ENCODE data around the gene TOMM20. TPM values are rescaled to one million over a fixed set of nuclear protein-coding genes. Genes with fewer than 3 reads are reported as not detected.
"Not testable (repeated sequence)": the region's sequence is repeated elsewhere in the genome, so short reads cannot be mapped to it uniquely, and the experiment has no call there.

The TOMM20 gene
- total RNA-seq, 1 experiment from 2014 or later = 197 TPM

- not testable (repeated sequence) for H3T11ph ChIP-seq (ENCODE audit: low read length); H3K23me2 ChIP-seq (ENCODE audit: insufficient read length, low read depth, low read length, poor library complexity, severe bottlenecking); H3K18ac ChIP-seq (ENCODE audit: insufficient read length, low read depth, low read length); H3K4ac ChIP-seq (ENCODE audit: low read depth, low read length); H3K27me3 ChIP-seq (ENCODE audit: insufficient read depth, low read length); H3K4me2 ChIP-seq (ENCODE audit: insufficient read depth, insufficient read length, low read length); H2AK5ac ChIP-seq (ENCODE audit: insufficient read length, low read length); H2BK12ac ChIP-seq (ENCODE audit: insufficient read length, low read depth, low read length); H3K27me3 Mint-ChIP-seq (ENCODE audit: low read depth); H2BK20ac ChIP-seq (ENCODE audit: low read depth, low read length, poor library complexity, severe bottlenecking); H3K27ac ChIP-seq (ENCODE audit: insufficient read length, low read depth, low read length); H3K27ac Mint-ChIP-seq; H3K79me2 ChIP-seq (ENCODE audit: insufficient read depth, low read length); H2BK120ac ChIP-seq (ENCODE audit: low read depth, low read length, poor library complexity, severe bottlenecking); H2BK15ac ChIP-seq (ENCODE audit: low read depth, low read length); H3K9me3 Mint-ChIP-seq; H3K36me3 Mint-ChIP-seq (ENCODE audit: insufficient read depth in 1 of 3, low read depth in 3 of 3); H3K14ac ChIP-seq (ENCODE audit: insufficient read depth, low read length); H3K4me3 Mint-ChIP-seq; H3K9ac ChIP-seq (ENCODE audit: extremely low read depth, insufficient read length, low read length); H4K8ac ChIP-seq (replicated peaks; ENCODE audit: insufficient read length, low read depth, low read length); H3K79me1 ChIP-seq (ENCODE audit: insufficient read depth, low read depth, low read length, poor library complexity, severe bottlenecking); H2BK5ac ChIP-seq (ENCODE audit: insufficient read length, low read length); DNase-seq; H4K5ac ChIP-seq (ENCODE audit: insufficient read length, low read depth, low read length); H3K9me3 ChIP-seq (ENCODE audit: control insufficient read depth, low read depth, low read length); H3K23ac ChIP-seq (ENCODE audit: insufficient read length, low read depth, low read length); H2AFZ ChIP-seq (ENCODE audit: low read length); H4K20me1 ChIP-seq (ENCODE audit: control insufficient read depth, insufficient read depth, insufficient read length); H4K91ac ChIP-seq (ENCODE audit: insufficient read length, low read depth, low read length); H3K56ac ChIP-seq (ENCODE audit: insufficient read length, low read depth, low read length)
- peaks cover 14% of the 10 kb centered on the region for H3K4me1 ChIP-seq (ENCODE audit: insufficient read depth, low read length)
- WGBS (ENCODE audit: extremely low coverage, insufficient read length, low lambda C conversion rate) = no CpG with 5 or more reads among the region's 8 CpGs
- peaks cover 35 to 39% of the 10 kb centered on the region in 2 experiments for H3K4me1 Mint-ChIP-seq
Observed at GRCh38 chr1:235092045-235092406, 36.6 kb downstream of the TOMM20 start.

- H3K79me2 ChIP-seq (ENCODE audit: insufficient read depth, low read length); H3K9ac ChIP-seq (ENCODE audit: extremely low read depth, insufficient read length, low read length); H3K4me2 ChIP-seq (ENCODE audit: insufficient read depth, insufficient read length, low read length); H4K91ac ChIP-seq (ENCODE audit: insufficient read length, low read depth, low read length); H2BK120ac ChIP-seq (ENCODE audit: low read depth, low read length, poor library complexity, severe bottlenecking); H3K14ac ChIP-seq (ENCODE audit: insufficient read depth, low read length); H2AFZ ChIP-seq (ENCODE audit: low read length); H3K79me1 ChIP-seq (ENCODE audit: insufficient read depth, low read depth, low read length, poor library complexity, severe bottlenecking); H3K23ac ChIP-seq (ENCODE audit: insufficient read length, low read depth, low read length); H4K8ac ChIP-seq (replicated peaks; ENCODE audit: insufficient read length, low read depth, low read length); H3K36me3 Mint-ChIP-seq (ENCODE audit: insufficient read depth in 1 of 3, low read depth in 3 of 3); H3K9me3 ChIP-seq (ENCODE audit: control insufficient read depth, low read depth, low read length); H4K20me1 ChIP-seq (ENCODE audit: control insufficient read depth, insufficient read depth, insufficient read length); H3K27ac ChIP-seq (ENCODE audit: insufficient read length, low read depth, low read length); H3K4me3 Mint-ChIP-seq; H3T11ph ChIP-seq (ENCODE audit: low read length); H2BK5ac ChIP-seq (ENCODE audit: insufficient read length, low read length); H3K56ac ChIP-seq (ENCODE audit: insufficient read length, low read depth, low read length); H3K27me3 Mint-ChIP-seq (ENCODE audit: low read depth); H4K5ac ChIP-seq (ENCODE audit: insufficient read length, low read depth, low read length); H2BK15ac ChIP-seq (ENCODE audit: low read depth, low read length); H2BK12ac ChIP-seq (ENCODE audit: insufficient read length, low read depth, low read length); H2AK5ac ChIP-seq (ENCODE audit: insufficient read length, low read length); H3K23me2 ChIP-seq (ENCODE audit: insufficient read length, low read depth, low read length, poor library complexity, severe bottlenecking); H3K9me3 Mint-ChIP-seq; H3K27me3 ChIP-seq (ENCODE audit: insufficient read depth, low read length); DNase-seq; H2BK20ac ChIP-seq (ENCODE audit: low read depth, low read length, poor library complexity, severe bottlenecking): not testable (repeated sequence)
- Histone ChIP-seq H3K18ac (ENCODE audit: insufficient read length, low read depth, low read length) (peak overlapping the region; percentile 22), H3K4ac (ENCODE audit: low read depth, low read length) (peak overlapping the region; percentile 23; the same call in 1 of the 2 replicates), H3K4me1 (ENCODE audit: insufficient read depth, low read length) (peaks cover 14% of the 10 kb centered on the region)
- WGBS (ENCODE audit: extremely low coverage, insufficient read length, low lambda C conversion rate) = no CpG with 5 or more reads among the region's 20 CpGs
- Mint-ChIP-seq H3K4me1 (peaks cover 35 to 39% of the 10 kb centered on the region in 2 experiments), H3K27ac (peak overlapping the region in 2 of 3 experiments; percentile 53 to 95; a peak in 2 of 7 replicates)
Observed at GRCh38 chr1:235091319-235092044, 37.2 kb downstream of the TOMM20 start.

Measured in H9 (cell line).